Upper lobe of right lung (tissue), 1 donor: ENCODE measurements around the gene TMEM117. TPM values are rescaled to one million over a fixed set of nuclear protein-coding genes. Genes with fewer than 3 reads are reported as not detected.

ENCODE experiments used
- ATAC-seq: fragments of 200-7000 bp; cut with Tn5 transposase; one replicate; pipeline ENCODE4 v1.9.1; 2020; ENCODE audit warnings: mild to moderate bottlenecking, moderate library complexity
- DNase-seq: peaks from one replicate; pipeline ENCODE4 v3.0.0-alpha.2; 2020
- H3K27ac ChIP-seq: fragments of 200-600 bp; one replicate; pipeline ENCODE4 v1.8.0; 2022
- H3K27me3 ChIP-seq: fragments of 200-600 bp; one replicate; pipeline ENCODE4 v1.8.0; 2022; ENCODE audit warnings: mild to moderate bottlenecking
- H3K36me3 ChIP-seq: fragments of 200-600 bp; one replicate; pipeline ENCODE4 v1.8.0; 2022
- H3K4me1 ChIP-seq: fragments of 200-600 bp; one replicate; pipeline ENCODE4 v1.8.0; 2022
- H3K4me3 ChIP-seq: fragments of 200-600 bp; one replicate; pipeline ENCODE4 v1.8.0; 2022; ENCODE audit warnings: mild to moderate bottlenecking
- H3K9me3 ChIP-seq: fragments of 200-600 bp; one replicate; pipeline ENCODE4 v1.8.0; 2022
- CTCF ChIP-seq: fragments of 200-600 bp; IDR thresholded peaks from one replicate; pipeline ENCODE4 v1.8.0; 2022; ENCODE audit warnings: antibody characterized with exemption
- intact Hi-C: fragments of 100-400 bp; cut with DNase I; formaldehyde crosslinking; loops from one replicate; pipeline ENCODE4 v1.11.0; 2022
- total RNA-seq: library from RNA; stranded (reverse); fragmentation: NEBNext Ultra II Directional; extraction: Animal tissue kit (Norgen Biotek cat#: 25700); gene quantifications from one replicate; pipeline ENCODE4 v1.2.1, GENCODE V29; 2021
- donor health status: DM: no; HTN: yes; CAD: no; lungs with severe emphysema.

TMEM117 gene
- total RNA-seq, 1 donor from 2014 or later = 4.6 TPM

GRCh38 chr12:43930032-43930431 is 94.2 kb downstream of the TMEM117 start:
- Histone ChIP-seq H3K27ac (no peak overlapping the region), H3K4me1 (no peaks in the 10 kb centered on the region), H3K9me3 (peaks cover 6% of the 10 kb centered on the region), H3K36me3 (no peaks in the 10 kb centered on the region), H3K4me3 (no peak overlapping the region), H3K27me3 (no peaks in the 10 kb centered on the region)
- intact Hi-C loops = no loop called here
- ATAC-seq (no peak), DNase-seq (no peak)
- no peak for TF ChIP-seq CTCF

- Histone ChIP-seq H3K36me3 (no peaks in the 10 kb centered on the region), H3K4me1 (no peaks in the 10 kb centered on the region), H3K9me3 (peaks cover 6% of the 10 kb centered on the region), H3K4me3 (no peak overlapping the region), H3K27me3 (no peaks in the 10 kb centered on the region), H3K27ac (no peak overlapping the region)
- TF ChIP-seq CTCF = no peak
- intact Hi-C loops = no loop called here
- DNase-seq (no peak), ATAC-seq (no peak)
These were observed 95.3 kb downstream of the TMEM117 start for GRCh38 chr12:43931187-43931586.

DNA sequence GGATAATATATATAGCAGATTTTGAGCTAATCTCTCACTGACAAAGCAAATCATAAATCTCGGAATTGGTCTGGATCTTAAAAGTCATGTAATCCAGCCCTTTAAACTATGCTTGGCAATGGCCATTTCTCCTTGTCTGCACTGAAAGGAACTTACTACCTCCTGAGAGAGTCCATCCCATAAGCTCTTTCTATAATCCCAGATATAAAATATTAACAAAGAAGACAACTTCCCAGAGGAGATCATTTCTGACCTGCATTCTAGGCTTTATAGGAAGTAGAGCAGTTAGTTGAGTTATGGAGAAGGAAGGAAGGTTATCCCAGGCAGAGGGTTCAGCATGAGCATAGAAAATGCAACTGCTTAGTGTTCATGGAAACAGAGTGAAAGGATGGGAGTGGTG is 99.7 kb downstream of the TMEM117 start:
- Histone ChIP-seq H3K36me3 (no peaks in the 10 kb centered on the region), H3K4me3 (no peak overlapping the region), H3K27ac (no peak overlapping the region), H3K4me1 (no peaks in the 10 kb centered on the region), H3K27me3 (no peaks in the 10 kb centered on the region), H3K9me3 (peaks cover 6% of the 10 kb centered on the region)
- TF ChIP-seq CTCF = no peak
- no peak for DNase-seq
- intact Hi-C loops = no loop called here
- ATAC-seq = no peak

DNA sequence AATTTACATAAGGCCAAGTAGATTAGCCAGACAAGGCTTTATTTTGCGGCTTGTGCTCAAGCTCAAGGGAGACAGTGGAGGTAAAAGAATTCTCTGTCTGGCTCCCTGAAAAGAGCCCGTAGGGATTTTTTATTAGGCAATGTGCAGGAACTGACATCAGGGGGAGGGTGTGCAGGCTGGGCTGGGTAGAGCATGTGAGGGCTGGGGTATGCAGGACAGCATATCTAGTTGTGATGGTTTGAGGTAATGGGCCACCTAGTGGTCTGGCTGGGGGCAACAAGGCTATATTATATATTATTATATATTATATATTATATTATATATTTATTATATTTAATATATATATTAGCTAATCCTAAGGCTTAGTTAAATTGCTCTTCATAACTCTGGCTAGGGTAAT is 102.1 kb downstream of the TMEM117 start:
- Histone ChIP-seq H3K27ac (no peak overlapping the region), H3K27me3 (no peaks in the 10 kb centered on the region), H3K4me1 (no peaks in the 10 kb centered on the region), H3K36me3 (no peaks in the 10 kb centered on the region), H3K9me3 (no peaks in the 10 kb centered on the region), H3K4me3 (no peak overlapping the region)
- intact Hi-C loops = no loop called here
- ATAC-seq (no peak), DNase-seq (no peak)
- no peak for TF ChIP-seq CTCF

GRCh38 chr12:43942379-43942778 is 106.5 kb downstream of the TMEM117 start:
- Histone ChIP-seq H3K4me1 (no peaks in the 10 kb centered on the region), H3K27me3 (no peaks in the 10 kb centered on the region), H3K27ac (no peak overlapping the region), H3K4me3 (no peak overlapping the region), H3K36me3 (no peaks in the 10 kb centered on the region), H3K9me3 (no peaks in the 10 kb centered on the region)
- no peak for TF ChIP-seq CTCF
- intact Hi-C loops = no loop called here
- no peak for ATAC-seq
- DNase-seq = no peak

DNA sequence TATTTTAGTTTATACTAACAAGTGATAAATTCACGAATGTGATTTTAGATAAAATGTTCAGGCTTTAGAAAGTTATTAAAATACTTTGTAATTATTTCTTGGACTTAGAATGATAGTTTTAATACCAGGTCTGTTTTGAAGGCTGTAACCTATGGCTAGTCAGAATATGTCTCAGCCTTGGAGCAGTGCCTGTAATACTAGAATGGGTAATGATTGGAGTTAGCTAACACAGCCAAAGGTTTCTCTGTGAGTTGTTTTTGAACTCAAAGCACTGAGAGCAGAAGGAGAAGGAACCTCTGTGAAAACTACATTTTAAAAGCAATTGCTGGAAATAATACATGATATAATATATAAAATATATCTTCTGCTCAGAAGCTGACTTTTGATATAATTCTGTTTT is 110.1 kb downstream of the TMEM117 start:
- H3K4me1 ChIP-seq = no peaks in the 10 kb centered on the region
- no peaks in the 10 kb centered on the region for H3K9me3 ChIP-seq
- no peak overlapping the region for H3K27ac ChIP-seq
- no peak overlapping the region for H3K4me3 ChIP-seq
- DNase-seq (no peak), ATAC-seq (no peak)
- no peak for TF ChIP-seq CTCF
- no peaks in the 10 kb centered on the region for H3K27me3 ChIP-seq
- no peaks in the 10 kb centered on the region for H3K36me3 ChIP-seq
- intact Hi-C loops = no loop called here
